ENCODE measurements around the gene AGK. TPM values are rescaled to one million over a fixed set of nuclear protein-coding genes. Genes with fewer than 3 reads are reported as not detected.
"Not testable (repeated sequence)": the region's sequence is repeated elsewhere in the genome, so short reads cannot be mapped to it uniquely, and the experiment has no call there.

Gene AGK
- total RNA-seq, 1 experiment from 2014 or later: 41.5 TPM

DNA sequence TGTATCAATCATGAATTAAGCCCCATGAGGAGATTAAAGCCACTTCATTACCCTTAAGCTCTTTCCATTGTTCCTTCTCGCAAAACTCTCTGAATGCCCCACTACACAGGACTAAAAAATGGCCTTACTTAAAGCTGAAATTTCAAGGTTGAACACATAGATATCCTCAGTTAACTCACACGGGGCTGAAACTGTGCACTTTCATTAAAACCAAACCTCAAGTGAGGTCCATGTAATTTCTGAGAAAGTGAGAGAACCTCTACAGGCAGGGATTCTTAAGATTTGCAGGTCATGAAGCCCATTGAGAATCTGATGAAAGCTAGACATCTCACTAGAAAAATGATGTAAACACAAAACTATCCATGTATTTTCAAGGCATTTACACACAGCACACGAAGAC, 134.9 kb downstream of the AGK start:
- no peaks in the 10 kb centered on the region; the same call in 1 of the 2 replicates for H3K36me3 ChIP-seq
- H3K27me3 ChIP-seq: no peaks in the 10 kb centered on the region
- H3K27ac ChIP-seq: no peak overlapping the region
- DNase-seq: no peak
- H3K4me3 ChIP-seq: no peak overlapping the region
- no peaks in the 10 kb centered on the region for H3K9me3 ChIP-seq (replicated peaks)
- H3K4me1 ChIP-seq: no peaks in the 10 kb centered on the region

GRCh38 chr7:141686670-141687069, 135.5 kb downstream of the AGK start:
- Histone ChIP-seq H3K9me3 (replicated peaks) (no peaks in the 10 kb centered on the region), H3K27me3 (no peaks in the 10 kb centered on the region), H3K36me3 (no peaks in the 10 kb centered on the region; the same call in 1 of the 2 replicates), H3K4me1 (no peaks in the 10 kb centered on the region), H3K4me3 (no peak overlapping the region), H3K27ac (no peak overlapping the region)
- no peak for DNase-seq

DNA sequence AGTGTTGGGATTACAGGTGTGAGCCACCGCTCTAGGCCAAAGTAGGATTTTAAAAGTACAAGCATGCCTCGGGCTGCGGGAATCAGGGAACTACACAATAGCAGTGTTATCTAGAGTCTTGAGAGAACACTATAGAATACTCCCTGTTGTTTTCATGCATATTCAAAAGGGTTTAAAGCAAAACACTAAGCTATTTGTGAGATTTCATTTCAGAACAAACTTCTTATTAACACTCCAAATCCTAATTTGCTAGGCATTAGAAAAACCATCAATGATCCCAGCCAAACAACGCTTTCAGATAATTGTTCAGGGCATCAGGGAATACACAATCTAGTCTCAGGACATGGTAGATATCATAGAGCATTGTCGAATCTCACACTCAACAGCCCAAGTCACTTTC, 136.8 kb downstream of the AGK start:
- no peaks in the 10 kb centered on the region for H3K9me3 ChIP-seq (replicated peaks)
- H3K27ac ChIP-seq: no peak overlapping the region
- no peaks in the 10 kb centered on the region for H3K27me3 ChIP-seq
- no peak overlapping the region for H3K4me3 ChIP-seq
- H3K4me1 ChIP-seq: no peaks in the 10 kb centered on the region
- H3K36me3 ChIP-seq: no peaks in the 10 kb centered on the region; the same call in 1 of the 2 replicates
- no peak for DNase-seq

DNA sequence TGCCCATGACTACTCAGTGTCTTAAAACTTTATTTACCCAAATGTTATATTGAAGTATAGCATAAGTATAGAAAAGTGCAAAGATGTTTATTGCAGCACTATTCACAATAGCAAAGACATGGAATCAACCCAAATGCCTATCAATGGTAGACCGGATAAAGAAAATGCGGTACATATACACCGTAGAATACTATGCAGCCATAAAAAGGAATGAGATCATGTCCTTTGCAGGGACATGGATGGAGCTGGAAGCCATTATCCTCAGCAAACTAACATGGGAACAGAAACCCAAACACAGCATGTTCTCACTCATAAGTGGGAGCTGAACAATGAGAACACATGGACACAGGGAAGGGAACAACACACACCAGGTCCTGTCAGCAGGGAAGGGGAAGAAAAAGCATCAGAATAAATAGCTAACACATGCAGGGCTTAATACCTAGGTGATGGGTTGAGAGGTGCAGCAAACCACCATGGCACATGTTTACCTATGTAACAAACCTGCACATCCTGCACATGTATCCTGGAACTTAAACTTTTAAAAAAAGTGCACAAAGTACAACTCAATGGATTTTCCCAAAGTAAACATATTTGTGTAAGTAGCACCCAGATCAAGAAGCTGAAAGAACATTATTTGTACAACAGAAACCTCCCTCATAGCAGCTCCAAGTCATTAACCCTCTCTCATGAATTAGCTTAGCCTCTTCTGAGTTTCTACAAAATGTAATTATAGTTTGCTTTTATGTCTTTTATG, 138.0 kb downstream of the AGK start:
- not testable (repeated sequence) for H3K4me3 ChIP-seq; H3K9me3 ChIP-seq (replicated peaks); H3K36me3 ChIP-seq; DNase-seq; H3K27me3 ChIP-seq; H3K27ac ChIP-seq; H3K4me1 ChIP-seq

DNA sequence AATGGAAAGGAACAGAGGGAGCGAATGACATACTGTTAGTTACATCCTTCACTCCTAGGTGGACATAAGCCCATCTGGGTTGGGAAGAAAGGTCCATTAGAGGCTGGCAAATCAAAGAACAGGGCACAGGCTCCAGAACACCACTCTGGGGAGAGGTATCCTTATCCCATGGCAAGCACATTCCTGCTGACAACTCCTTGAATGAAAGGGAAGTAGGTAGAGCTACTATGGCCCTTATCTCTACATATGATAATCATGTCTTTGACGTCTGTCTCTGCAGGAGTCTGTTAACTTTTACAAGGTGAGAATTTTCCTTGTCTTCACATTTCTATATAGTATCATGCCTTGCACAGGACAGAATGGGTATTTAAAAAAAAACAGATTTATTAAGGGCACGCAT, 140.3 kb downstream of the AGK start:
- Histone ChIP-seq H3K36me3 (no peaks in the 10 kb centered on the region), H3K27ac (no peak overlapping the region), H3K27me3 (no peaks in the 10 kb centered on the region), H3K9me3 (replicated peaks) (no peaks in the 10 kb centered on the region), H3K4me1 (peaks cover under 1% of the 10 kb centered on the region; the same call in 1 of the 2 replicates), H3K4me3 (no peak overlapping the region)
- no peak for DNase-seq

DNA sequence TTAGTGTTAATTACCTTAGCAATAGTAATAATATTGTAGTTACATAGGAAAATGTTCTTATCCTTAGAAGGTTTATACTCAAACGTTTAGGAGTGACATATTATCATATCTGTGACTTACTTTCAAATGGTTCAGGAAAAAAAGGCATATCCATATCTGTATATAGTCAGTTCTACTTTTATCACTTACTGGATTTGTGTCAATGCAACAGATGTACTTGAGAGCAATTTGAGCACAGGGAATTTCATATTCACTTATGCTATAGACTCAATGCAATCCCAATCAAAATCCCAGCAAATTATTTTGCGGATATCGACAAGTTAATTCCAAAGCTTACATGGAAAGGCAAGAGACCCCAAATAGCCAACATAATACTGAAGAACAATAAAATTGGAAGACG, 140.8 kb downstream of the AGK start:
- Histone ChIP-seq H3K27me3 (no peaks in the 10 kb centered on the region), H3K36me3 (no peaks in the 10 kb centered on the region), H3K4me1 (peaks cover 5% of the 10 kb centered on the region), H3K4me3 (no peak overlapping the region), H3K27ac (no peak overlapping the region), H3K9me3 (replicated peaks) (no peaks in the 10 kb centered on the region)
- no peak for DNase-seq

GRCh38 chr7:141693082-141693481, 141.9 kb downstream of the AGK start:
- H3K4me1 ChIP-seq: peaks cover 14% of the 10 kb centered on the region
- H3K27me3 ChIP-seq: no peaks in the 10 kb centered on the region
- no peaks in the 10 kb centered on the region for H3K9me3 ChIP-seq (replicated peaks)
- no peak for DNase-seq
- no peak overlapping the region for H3K27ac ChIP-seq
- no peaks in the 10 kb centered on the region for H3K36me3 ChIP-seq
- H3K4me3 ChIP-seq: no peak overlapping the region

DNA sequence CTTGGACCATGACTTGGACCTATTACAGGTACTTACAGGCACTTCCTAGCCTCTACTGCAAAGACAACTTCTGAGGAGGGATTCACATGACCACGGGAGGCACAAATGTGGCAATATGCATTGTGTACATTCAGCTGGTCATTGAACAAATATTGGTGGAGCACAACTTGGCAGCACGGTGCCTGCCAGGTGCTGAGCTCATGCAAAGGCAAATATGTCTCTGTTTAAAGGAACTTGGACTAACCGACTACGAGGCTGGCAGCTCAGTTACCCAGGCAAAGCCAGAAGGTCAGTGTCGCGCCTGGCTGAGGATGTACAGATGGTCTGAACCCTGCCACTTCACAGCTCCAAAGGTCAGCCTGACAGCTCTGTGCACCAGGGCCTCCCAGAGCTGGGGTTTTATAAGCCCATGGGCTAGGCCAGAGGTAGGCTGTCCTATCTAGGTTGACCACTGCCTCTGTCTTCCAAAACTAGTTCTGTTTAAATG, 144.6 kb downstream of the AGK start:
- Histone ChIP-seq H3K4me3 (no peak overlapping the region), H3K4me1 (peaks cover 14% of the 10 kb centered on the region), H3K27ac (no peak overlapping the region), H3K27me3 (no peaks in the 10 kb centered on the region), H3K9me3 (replicated peaks) (no peaks in the 10 kb centered on the region), H3K36me3 (no peaks in the 10 kb centered on the region)
- DNase-seq: no peak

- H3K27me3 ChIP-seq: no peaks in the 10 kb centered on the region
- H3K36me3 ChIP-seq: no peaks in the 10 kb centered on the region
- H3K27ac ChIP-seq: no peak overlapping the region
- H3K9me3 ChIP-seq (replicated peaks): no peaks in the 10 kb centered on the region
- H3K4me1 ChIP-seq: peaks cover 14% of the 10 kb centered on the region
- DNase-seq: no peak
- H3K4me3 ChIP-seq: no peak overlapping the region
These were observed 145.1 kb downstream of the AGK start for GRCh38 chr7:141696348-141696747.

GRCh38 chr7:141697211-141697871, 146.1 kb downstream of the AGK start:
- Histone ChIP-seq H3K36me3 (no peaks in the 10 kb centered on the region), H3K27me3 (no peaks in the 10 kb centered on the region), H3K27ac (no peak overlapping the region), H3K4me1 (peaks cover 14% of the 10 kb centered on the region), H3K4me3 (no peak overlapping the region), H3K9me3 (replicated peaks) (no peaks in the 10 kb centered on the region)
- peak; percentile 28 to 55 for DNase-seq

GRCh38 chr7:141698247-141699015, 147.2 kb downstream of the AGK start:
- DNase-seq: peak in 1 of 2 experiments; percentile 16
- H3K36me3 ChIP-seq: no peaks in the 10 kb centered on the region
- no peaks in the 10 kb centered on the region for H3K9me3 ChIP-seq (replicated peaks)
- no peak overlapping the region for H3K4me3 ChIP-seq
- no peak overlapping the region for H3K27ac ChIP-seq
- H3K4me1 ChIP-seq: peaks cover 14% of the 10 kb centered on the region
- 0 out of 2 replicates have a peak, but pooled peaks cover 3% of the 10 kb centered on the region for H3K27me3 ChIP-seq

DNA sequence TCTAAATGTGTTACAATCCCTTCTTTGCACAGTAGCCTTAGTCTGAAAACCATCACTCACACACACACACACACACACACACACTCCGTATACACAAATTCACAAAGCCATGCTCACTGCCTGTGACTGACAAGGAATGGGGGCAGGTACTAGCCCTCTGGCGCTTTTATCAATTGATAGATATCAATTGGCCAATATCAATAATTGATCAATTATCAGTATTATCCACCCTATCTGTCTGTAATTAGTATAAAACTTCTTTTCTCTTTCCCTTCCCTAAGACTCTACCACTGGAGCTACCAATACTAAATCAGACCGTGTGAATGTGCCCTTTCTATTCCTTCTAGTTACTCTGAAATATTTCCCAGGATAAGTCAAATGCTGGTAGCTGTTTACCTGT, 148.7 kb downstream of the AGK start:
- DNase-seq: no peak
- Histone ChIP-seq H3K27ac (no peak overlapping the region), H3K36me3 (no peaks in the 10 kb centered on the region), H3K4me1 (peaks cover 14% of the 10 kb centered on the region), H3K9me3 (replicated peaks) (no peaks in the 10 kb centered on the region), H3K27me3 (peaks cover 7% of the 10 kb centered on the region; the same call in 1 of the 2 replicates), H3K4me3 (no peak overlapping the region)

GRCh38 chr7:141700296-141700847, 149.2 kb downstream of the AGK start:
- H3K9me3 ChIP-seq (replicated peaks): no peaks in the 10 kb centered on the region
- no peak overlapping the region for H3K4me3 ChIP-seq
- no peaks in the 10 kb centered on the region for H3K36me3 ChIP-seq
- H3K27me3 ChIP-seq: peaks cover 7% of the 10 kb centered on the region; the same call in 1 of the 2 replicates
- H3K27ac ChIP-seq: no peak overlapping the region
- H3K4me1 ChIP-seq: peaks cover 14% of the 10 kb centered on the region
- DNase-seq: no peak

- H3K9me3 ChIP-seq (replicated peaks): no peaks in the 10 kb centered on the region
- peak; percentile 9 to 30 for DNase-seq
- peaks cover 14% of the 10 kb centered on the region for H3K4me1 ChIP-seq
- no peak overlapping the region for H3K27ac ChIP-seq
- no peaks in the 10 kb centered on the region for H3K36me3 ChIP-seq
- H3K4me3 ChIP-seq: peak overlapping the region; percentile 88
- H3K27me3 ChIP-seq: peaks cover 7% of the 10 kb centered on the region; the same call in 1 of the 2 replicates
These were observed 149.7 kb downstream of the AGK start for GRCh38 chr7:141700848-141701371.
